MM.1S (cell line): ENCODE measurements around the gene ABCA2.

Experiments
- EZH2 ChIP-seq: fragments of 300-600 bp; sonication (generic); optimal IDR thresholded peaks from 2 replicates; pipeline ENCODE3; 2017; ENCODE audit warnings: low read depth, mild to moderate bottlenecking, antibody characterized with exemption, low read length, mixed read lengths
- EZH2phosphoT487 ChIP-seq: fragments of 300-600 bp; sonication (generic); IDR thresholded peaks from 2 replicates; pipeline ENCODE4 v1.6.1; 2018; ENCODE audit warnings: antibody characterized with exemption, low read length
- TF ChIP-seq, protein P1 (sequence below): fragments of 300-600 bp; sonication (generic); IDR thresholded peaks from 2 replicates; pipeline ENCODE4 v1.5.1; 2016; ENCODE audit warnings: antibody characterized with exemption, low read length, mixed read lengths

DNA sequence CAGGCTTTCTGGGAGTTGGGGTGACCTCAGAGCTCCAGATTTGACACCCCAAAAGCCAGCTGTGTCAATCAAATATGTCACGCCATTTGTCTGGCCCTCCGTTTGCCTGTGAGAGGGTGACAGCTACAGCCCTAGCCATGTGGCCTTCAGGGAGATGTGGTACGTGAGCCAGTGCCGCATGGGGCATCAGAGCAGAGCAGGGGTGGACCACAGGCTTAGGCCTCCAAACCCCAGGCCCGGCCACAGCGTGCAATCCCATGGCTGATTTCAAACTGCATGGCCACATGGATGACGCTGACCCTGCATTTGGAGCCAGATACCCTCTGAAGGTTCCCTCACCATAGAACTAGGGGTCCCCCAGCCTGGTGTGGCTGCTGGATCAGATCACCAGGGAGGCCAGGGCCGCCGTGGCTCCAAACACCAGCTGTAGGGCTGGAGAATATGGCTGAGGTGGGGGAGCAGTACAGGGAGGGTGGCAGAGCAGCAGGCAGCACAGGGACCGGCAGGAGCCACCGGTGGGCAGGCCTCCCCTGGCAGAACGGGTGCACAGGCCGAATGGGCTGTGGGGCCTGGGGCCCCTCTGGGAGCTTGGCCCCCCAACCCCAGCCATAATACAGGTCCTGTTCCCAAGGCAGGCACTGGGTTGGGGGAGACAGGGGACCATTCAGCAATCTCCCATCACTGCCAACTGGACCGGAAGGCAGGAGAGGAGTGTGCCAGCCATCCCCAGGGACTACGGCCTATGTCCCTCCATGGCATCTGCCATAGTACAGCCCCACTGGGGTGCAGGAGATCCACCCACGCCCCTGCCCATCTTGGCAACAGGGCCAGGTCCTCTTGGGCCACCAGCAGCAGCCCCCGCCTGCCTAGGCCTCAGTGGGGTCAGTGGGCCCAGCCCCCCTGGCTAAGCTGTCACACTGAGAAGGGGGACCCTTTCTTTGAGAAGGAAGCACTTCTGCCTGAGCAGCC, 40.8 kb upstream of the ABCA2 start:
- TF ChIP-seq, protein P1, sequence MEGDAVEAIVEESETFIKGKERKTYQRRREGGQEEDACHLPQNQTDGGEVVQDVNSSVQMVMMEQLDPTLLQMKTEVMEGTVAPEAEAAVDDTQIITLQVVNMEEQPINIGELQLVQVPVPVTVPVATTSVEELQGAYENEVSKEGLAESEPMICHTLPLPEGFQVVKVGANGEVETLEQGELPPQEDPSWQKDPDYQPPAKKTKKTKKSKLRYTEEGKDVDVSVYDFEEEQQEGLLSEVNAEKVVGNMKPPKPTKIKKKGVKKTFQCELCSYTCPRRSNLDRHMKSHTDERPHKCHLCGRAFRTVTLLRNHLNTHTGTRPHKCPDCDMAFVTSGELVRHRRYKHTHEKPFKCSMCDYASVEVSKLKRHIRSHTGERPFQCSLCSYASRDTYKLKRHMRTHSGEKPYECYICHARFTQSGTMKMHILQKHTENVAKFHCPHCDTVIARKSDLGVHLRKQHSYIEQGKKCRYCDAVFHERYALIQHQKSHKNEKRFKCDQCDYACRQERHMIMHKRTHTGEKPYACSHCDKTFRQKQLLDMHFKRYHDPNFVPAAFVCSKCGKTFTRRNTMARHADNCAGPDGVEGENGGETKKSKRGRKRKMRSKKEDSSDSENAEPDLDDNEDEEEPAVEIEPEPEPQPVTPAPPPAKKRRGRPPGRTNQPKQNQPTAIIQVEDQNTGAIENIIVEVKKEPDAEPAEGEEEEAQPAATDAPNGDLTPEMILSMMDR = no peak
- TF ChIP-seq EZH2phosphoT487 (no peak), EZH2 (no peak)
